GM21723 (cell line): ENCODE data around the gene COG1.

ENCODE experiments used
- ATAC-seq: cut with Tn5 transposase; IDR thresholded peaks from one replicate; pipeline ENCODE4 v1.9.1; 2021; ENCODE audit warnings: mild to moderate bottlenecking, moderate library complexity; ENCODE audit not compliant: unreplicated experiment

COG1 gene

GRCh38 chr17:73224663-73225305 is 31.9 kb downstream of the COG1 start:
- ATAC-seq = no peak

GRCh38 chr17:73226556-73227172 is 33.8 kb downstream of the COG1 start:
- ATAC-seq = no peak

- no peak for ATAC-seq
These were observed 34.5 kb downstream of the COG1 start for GRCh38 chr17:73227379-73227778.

GRCh38 chr17:73227944-73228343 is 35.1 kb downstream of the COG1 start:
- ATAC-seq = no peak

GRCh38 chr17:73228748-73229236 is 35.9 kb downstream of the COG1 start:
- peak; percentile 28 for ATAC-seq

GRCh38 chr17:73230088-73230487 is 37.2 kb downstream of the COG1 start:
- no peak for ATAC-seq

- ATAC-seq = no peak
These were observed 38.5 kb downstream of the COG1 start for GRCh38 chr17:73231395-73231794.

GRCh38 chr17:73231841-73232586 is 39.2 kb downstream of the COG1 start:
- ATAC-seq = peak; percentile 78

GRCh38 chr17:73232587-73233373 is 39.9 kb downstream of the COG1 start:
- ATAC-seq = peak; percentile 28

GRCh38 chr17:73234736-73235135 is 41.9 kb downstream of the COG1 start:
- no peak for ATAC-seq

GRCh38 chr17:73237714-73238113 is 44.9 kb downstream of the COG1 start:
- no peak for ATAC-seq

GRCh38 chr17:73240561-73240960 is 47.7 kb downstream of the COG1 start:
- no peak for ATAC-seq

- ATAC-seq = no peak
These were observed 54.9 kb downstream of the COG1 start for GRCh38 chr17:73247726-73248125.

GRCh38 chr17:73248532-73248931 is 55.7 kb downstream of the COG1 start:
- no peak for ATAC-seq

GRCh38 chr17:73249700-73250099 is 56.8 kb downstream of the COG1 start:
- no peak for ATAC-seq

GRCh38 chr17:73250851-73251640 is 58.2 kb downstream of the COG1 start:
- ATAC-seq = no peak

- no peak for ATAC-seq
These were observed 59.0 kb downstream of the COG1 start for GRCh38 chr17:73251871-73252270.

- ATAC-seq = peak; percentile 65
These were observed 62.9 kb downstream of the COG1 start for GRCh38 chr17:73255671-73256181.

GRCh38 chr17:73256220-73256619 is 63.4 kb downstream of the COG1 start:
- no peak for ATAC-seq

- ATAC-seq = no peak
These were observed 64.7 kb downstream of the COG1 start for GRCh38 chr17:73257516-73257915.
